GM12891 (cell line): ENCODE measurements around the gene NELL2.

ENCODE experiments used
- PAX5 ChIP-seq: IDR thresholded peaks from 2 replicates; pipeline ENCODE4 v1.6.1; 2011; ENCODE audit warnings: low read length, moderate library complexity, mild to moderate bottlenecking; ENCODE audit not compliant: insufficient read depth, severe bottlenecking
- POLR2A ChIP-seq: IDR thresholded peaks from 2 replicates; pipeline ENCODE4 v1.6.1; 2011; ENCODE audit warnings: low read depth, low read length, control low read depth
- POLR2AphosphoS5 ChIP-seq: IDR thresholded peaks from 2 replicates; pipeline ENCODE4 v1.6.1; 2011; ENCODE audit warnings: low read depth, low read length, control low read depth
- POU2F2 ChIP-seq: IDR thresholded peaks from 2 replicates; pipeline ENCODE4 v1.6.1; 2011; ENCODE audit warnings: low read depth, mild to moderate bottlenecking, control low read depth, low read length, moderate library complexity
- SPI1 ChIP-seq: IDR thresholded peaks from 2 replicates; pipeline ENCODE4 v1.6.1; 2011; ENCODE audit warnings: low read depth, low read length, control low read depth
- TAF1 ChIP-seq: IDR thresholded peaks from 2 replicates; pipeline ENCODE4 v1.6.1; 2011; ENCODE audit warnings: low read depth, low read length, control low read depth

DNA sequence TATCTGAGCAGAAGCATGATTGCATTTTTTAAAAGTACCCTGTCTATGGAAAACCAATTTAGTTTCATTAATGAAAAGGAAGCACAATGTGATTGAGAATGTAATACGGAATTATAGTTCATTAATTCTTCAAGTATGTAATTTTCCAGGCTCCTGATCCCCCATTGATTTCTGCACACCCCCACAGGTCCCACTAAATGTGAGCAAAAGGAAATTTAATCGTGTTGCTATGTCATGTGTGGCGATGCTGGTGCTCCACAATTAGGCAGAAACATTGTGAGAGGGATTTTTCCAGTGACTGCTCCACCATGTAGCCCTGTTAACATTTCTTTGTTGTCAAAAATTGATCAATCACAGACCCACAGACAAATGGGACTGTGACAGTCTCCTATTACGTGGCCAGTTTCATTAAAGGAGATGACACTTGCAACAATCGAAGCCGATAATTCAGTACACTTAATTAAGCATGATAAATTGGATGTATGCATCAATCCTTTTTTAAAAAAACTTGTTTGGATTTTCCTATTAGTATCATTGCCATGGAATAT is 306.0 kb downstream of the NELL2 start:
- TF ChIP-seq POLR2A (no peak), SPI1 (no peak), POLR2AphosphoS5 (no peak), PAX5 (no peak), TAF1 (no peak), POU2F2 (no peak)
